ENCODE measurements around the gene KCNK5. TPM values are rescaled to one million over a fixed set of nuclear protein-coding genes. Genes with fewer than 3 reads are reported as not detected.

The KCNK5 gene
- total and polyA plus RNA-seq, 4 donors = 3.7 to 19.1 (median 7.5) TPM

DNA sequence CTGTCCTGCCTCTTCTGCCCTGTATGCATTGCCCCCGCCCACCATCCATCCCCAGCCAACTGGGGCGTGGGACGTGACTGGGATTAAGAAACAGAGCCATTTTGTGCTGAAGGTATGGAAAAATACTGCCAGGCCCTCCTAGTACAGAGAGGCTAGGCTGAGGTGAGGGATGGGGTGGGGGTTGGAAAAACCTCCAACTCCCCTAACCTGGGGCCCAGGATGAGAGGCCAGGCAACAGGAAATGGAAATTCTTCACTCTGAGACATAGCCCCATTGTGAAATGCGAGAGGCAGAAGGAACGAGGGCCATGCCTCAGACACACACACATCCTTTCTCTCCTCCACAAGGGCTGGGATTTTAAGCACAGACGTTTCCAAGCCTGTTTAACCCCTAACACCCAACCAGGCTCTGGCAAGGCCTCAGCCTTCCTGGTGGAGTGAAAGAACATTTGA, 19.9 kb downstream of the KCNK5 start:
- no peak overlapping the region for H3K9ac ChIP-seq (ENCODE audit: low read depth in 1 of 2, low read length in 2 of 2)

GRCh38 chr6:39208223-39208739, 21.0 kb downstream of the KCNK5 start:
- no peak for DNase-seq (ENCODE audit: low spot score)
- 80% methylated on average over 6 of the region's 6 CpGs for WGBS
- Histone ChIP-seq H3K27me3 (ENCODE audit: control insufficient read depth in 4 of 4, insufficient read depth in 4 of 4, low read length in 3 of 4) (no peaks in the 10 kb centered on the region), H3K9me3 (ENCODE audit: control insufficient read depth in 4 of 4, low read length in 3 of 4) (no peaks in the 10 kb centered on the region), H3K27ac (ENCODE audit: low read depth in 1 of 2, low read length in 2 of 2) (peak overlapping the region; percentile 13 to 52), H3K4me3 (ENCODE audit: low read depth in 1 of 3, low read length in 3 of 3) (no peak overlapping the region), H3K4me1 (ENCODE audit: control insufficient read depth in 4 of 4, insufficient read depth in 4 of 4, low read length in 3 of 4) (peaks cover 20 to 93% (median 74%) of the 10 kb centered on the region in 4 donors), H3K9ac (ENCODE audit: low read depth in 1 of 2, low read length in 2 of 2) (no peak overlapping the region), H3K36me3 (ENCODE audit: control insufficient read depth in 4 of 4, insufficient read depth in 3 of 4, low read depth in 1 of 4, low read length in 3 of 4) (no peaks in the 10 kb centered on the region)
- TF ChIP-seq NR2F2 (IDR thresholded peaks at IDR 0.05) = no peak
- TF ChIP-seq, protein P1, sequence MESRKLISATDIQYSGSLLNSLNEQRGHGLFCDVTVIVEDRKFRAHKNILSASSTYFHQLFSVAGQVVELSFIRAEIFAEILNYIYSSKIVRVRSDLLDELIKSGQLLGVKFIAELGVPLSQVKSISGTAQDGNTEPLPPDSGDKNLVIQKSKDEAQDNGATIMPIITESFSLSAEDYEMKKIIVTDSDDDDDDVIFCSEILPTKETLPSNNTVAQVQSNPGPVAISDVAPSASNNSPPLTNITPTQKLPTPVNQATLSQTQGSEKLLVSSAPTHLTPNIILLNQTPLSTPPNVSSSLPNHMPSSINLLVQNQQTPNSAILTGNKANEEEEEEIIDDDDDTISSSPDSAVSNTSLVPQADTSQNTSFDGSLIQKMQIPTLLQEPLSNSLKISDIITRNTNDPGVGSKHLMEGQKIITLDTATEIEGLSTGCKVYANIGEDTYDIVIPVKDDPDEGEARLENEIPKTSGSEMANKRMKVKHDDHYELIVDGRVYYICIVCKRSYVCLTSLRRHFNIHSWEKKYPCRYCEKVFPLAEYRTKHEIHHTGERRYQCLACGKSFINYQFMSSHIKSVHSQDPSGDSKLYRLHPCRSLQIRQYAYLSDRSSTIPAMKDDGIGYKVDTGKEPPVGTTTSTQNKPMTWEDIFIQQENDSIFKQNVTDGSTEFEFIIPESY (IDR thresholded peaks at IDR 0.05) = no peak
- TF ChIP-seq TAF1 (conservative IDR thresholded peaks at IDR 0.05) = no peak
- TF ChIP-seq GABPA (IDR thresholded peaks at IDR 0.05 in 1 of 2, conservative IDR thresholded peaks at IDR 0.05 in 1 of 2) = no peak
- TF ChIP-seq JUND (IDR thresholded peaks at IDR 0.05) = no peak
- TF ChIP-seq FOXA2 (IDR thresholded peaks at IDR 0.05) = no peak
- no peak for TF ChIP-seq EGR1 (IDR thresholded peaks at IDR 0.05; ENCODE audit: low read depth in 2 of 2)
- TF ChIP-seq CTCF (IDR thresholded peaks at IDR 0.05; ENCODE audit: low read depth, low read length, missing input control) = no peak

More for the DNA sequence above, 19.9 kb downstream of the KCNK5 start:
- Histone ChIP-seq H3K36me3 (ENCODE audit: control insufficient read depth in 4 of 4, insufficient read depth in 3 of 4, low read depth in 1 of 4, low read length in 3 of 4) (no peaks in the 10 kb centered on the region), H3K27me3 (ENCODE audit: control insufficient read depth in 4 of 4, insufficient read depth in 4 of 4, low read length in 3 of 4) (no peaks in the 10 kb centered on the region), H3K4me3 (ENCODE audit: low read depth in 1 of 3, low read length in 3 of 3) (no peak overlapping the region), H3K9me3 (ENCODE audit: control insufficient read depth in 4 of 4, low read length in 3 of 4) (no peaks in the 10 kb centered on the region), H3K4me1 (ENCODE audit: control insufficient read depth in 4 of 4, insufficient read depth in 4 of 4, low read length in 3 of 4) (peaks cover 22 to 93% (median 77%) of the 10 kb centered on the region in 4 donors), H3K27ac (ENCODE audit: low read depth in 1 of 2, low read length in 2 of 2) (peak overlapping the region; percentile 48 to 69)
- no peak for TF ChIP-seq CTCF (IDR thresholded peaks at IDR 0.05; ENCODE audit: low read depth, low read length, missing input control)
- TF ChIP-seq HNF4G (IDR thresholded peaks at IDR 0.05) = no peak
- TF ChIP-seq, protein P2, sequence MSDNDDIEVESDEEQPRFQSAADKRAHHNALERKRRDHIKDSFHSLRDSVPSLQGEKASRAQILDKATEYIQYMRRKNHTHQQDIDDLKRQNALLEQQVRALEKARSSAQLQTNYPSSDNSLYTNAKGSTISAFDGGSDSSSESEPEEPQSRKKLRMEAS (IDR thresholded peaks at IDR 0.05) = no peak
- no peak for TF ChIP-seq TAF1 (conservative IDR thresholded peaks at IDR 0.05)
- no peak for TF ChIP-seq GABPA (IDR thresholded peaks at IDR 0.05 in 1 of 2, conservative IDR thresholded peaks at IDR 0.05 in 1 of 2)
- no peak for TF ChIP-seq JUND (IDR thresholded peaks at IDR 0.05)
- no peak for TF ChIP-seq FOXA1 (IDR thresholded peaks at IDR 0.05)
- no peak for TF ChIP-seq YY1 (IDR thresholded peaks at IDR 0.05)
- TF ChIP-seq RAD21 (IDR thresholded peaks at IDR 0.05) = no peak
- TF ChIP-seq FOXA2 (IDR thresholded peaks at IDR 0.05) = no peak
- no peak for TF ChIP-seq EGR1 (IDR thresholded peaks at IDR 0.05; ENCODE audit: low read depth in 2 of 2)
- TF ChIP-seq REST (IDR thresholded peaks at IDR 0.05) = no peak
- no peak for TF ChIP-seq SP1 (IDR thresholded peaks at IDR 0.05)
- TF ChIP-seq, protein P3, sequence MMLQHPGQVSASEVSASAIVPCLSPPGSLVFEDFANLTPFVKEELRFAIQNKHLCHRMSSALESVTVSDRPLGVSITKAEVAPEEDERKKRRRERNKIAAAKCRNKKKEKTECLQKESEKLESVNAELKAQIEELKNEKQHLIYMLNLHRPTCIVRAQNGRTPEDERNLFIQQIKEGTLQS (IDR thresholded peaks at IDR 0.05) = no peak
- WGBS = 59% methylated on average over 6 of the region's 6 CpGs
- DNase-seq (ENCODE audit: low spot score) = no peak
